IMR-90 (cell line): ENCODE data around the gene GTPBP8. TPM values are rescaled to one million over a fixed set of nuclear protein-coding genes. Genes with fewer than 3 reads are reported as not detected.

Source experiments
- ATAC-seq: fragments of 200-7000 bp; cut with Tn5 transposase; 2 replicates; pipeline ENCODE4 v1.9.1; 2020; ENCODE audit warnings: low read depth, mild to moderate bottlenecking, moderate library complexity
- BruUV-seq: library from RNA; stranded (reverse); fragments of 400-500 nt; replicated peaks from 2 replicates; lab custom pipeline; 2021; lab: Mats Ljungman, UMichigan
- CTCF ChIA-PET: fragments of 300-600 bp; formaldehyde crosslinking; extraction: SDS; loops from one replicate; lab custom pipeline; 2021; ENCODE audit warnings: antibody characterized with exemption; lab: Yijun Ruan, JAX
- POLR2A ChIA-PET: fragments of 300-600 bp; sonication (Branson Sonifier 250); formaldehyde crosslinking; loops from one replicate; lab custom pipeline; 2022; ENCODE audit warnings: antibody characterized with exemption; ENCODE audit not compliant: unreplicated experiment; lab: Charles Lee
- DNase-seq: peaks from one replicate; pipeline ENCODE4 v3.0.0; 2013
- H2AFZ ChIP-seq: replicated peaks from 2 replicates; pipeline ENCODE3; 2013; ENCODE audit warnings: low read length, mild to moderate bottlenecking; ENCODE audit not compliant: poor library complexity
- H2AK5ac ChIP-seq: 2 replicates; pipeline ENCODE4 v1.6.1; 2013; ENCODE audit warnings: low read depth, low read length, inconsistent platforms
- H2AK9ac ChIP-seq: replicated peaks from 2 replicates; pipeline ENCODE3; 2013; ENCODE audit warnings: mild to moderate bottlenecking, low read depth, low read length, moderate library complexity; ENCODE audit not compliant: poor library complexity
- H2BK120ac ChIP-seq: 2 replicates; pipeline ENCODE4 v1.6.1; 2013; ENCODE audit warnings: low read depth, low read length, inconsistent platforms
- H2BK15ac ChIP-seq: 3 replicates; pipeline ENCODE4 v1.6.1; 2013; ENCODE audit warnings: low read depth, low read length, inconsistent platforms
- H2BK20ac ChIP-seq: 2 replicates; pipeline ENCODE4 v1.6.1; 2013; ENCODE audit warnings: low read depth, mild to moderate bottlenecking, inconsistent platforms, low read length, moderate library complexity
- H2BK5ac ChIP-seq: 2 replicates; pipeline ENCODE4 v1.6.1; 2013; ENCODE audit warnings: mild to moderate bottlenecking, low read depth, low read length, inconsistent platforms; ENCODE audit not compliant: poor library complexity, severe bottlenecking
- H3K14ac ChIP-seq: replicated peaks from 2 replicates; pipeline ENCODE4 v1.6.1; 2013; ENCODE audit warnings: low read depth, low read length, inconsistent platforms
- H3K18ac ChIP-seq: 2 replicates; pipeline ENCODE4 v1.6.1; 2013; ENCODE audit warnings: low read depth, low read length, control low read depth
- H3K23ac ChIP-seq: 2 replicates; pipeline ENCODE4 v1.6.1; 2013; ENCODE audit warnings: low read depth, low read length, inconsistent platforms
- H3K27ac ChIP-seq: 2 replicates; pipeline ENCODE4 v1.5.1; 2013; ENCODE audit warnings: mild to moderate bottlenecking, control low read depth, low read length; ENCODE audit not compliant: insufficient read depth
- H3K27me3 ChIP-seq: 2 replicates; pipeline ENCODE4 v1.6.1; 2013; ENCODE audit warnings: low read length; ENCODE audit not compliant: control insufficient read depth, insufficient read depth
- H3K36me3 ChIP-seq: 2 replicates; pipeline ENCODE4 v1.6.1; 2013; ENCODE audit warnings: low read length, mixed read lengths; ENCODE audit not compliant: control insufficient read depth, insufficient read depth
- H3K4ac ChIP-seq: 2 replicates; pipeline ENCODE4 v1.6.1; 2013; ENCODE audit warnings: low read depth, low read length, inconsistent platforms
- H3K4me1 ChIP-seq: 2 replicates; pipeline ENCODE4 v1.6.1; 2013; ENCODE audit warnings: low read length, mixed read lengths; ENCODE audit not compliant: control insufficient read depth, insufficient read depth
- H3K4me2 ChIP-seq: 2 replicates; pipeline ENCODE4 v1.6.1; 2013; ENCODE audit warnings: low read depth, mild to moderate bottlenecking, control low read depth, low read length, moderate library complexity
- H3K4me3 ChIP-seq: 2 replicates; pipeline ENCODE4 v1.5.1; 2013; ENCODE audit warnings: low read depth, mild to moderate bottlenecking, control low read depth, low read length, moderate library complexity; ENCODE audit not compliant: insufficient read depth
- H3K56ac ChIP-seq: 2 replicates; pipeline ENCODE4 v1.6.1; 2013; ENCODE audit warnings: low read length, inconsistent platforms; ENCODE audit not compliant: insufficient read depth; ENCODE audit errors: extremely low read depth
- H3K79me1 ChIP-seq, 2 experiments: 2 replicates each; pipeline ENCODE4 v1.6.1; 2013; ENCODE audit warnings: low read length in 2 of 2, inconsistent platforms in 1 of 2, low read depth in 1 of 2
- H3K9ac ChIP-seq: 2 replicates; pipeline ENCODE4 v1.6.1; 2013; ENCODE audit warnings: low read depth, low read length, control low read depth
- H3K9me1 ChIP-seq: 2 replicates; pipeline ENCODE4 v1.6.1; 2013; ENCODE audit warnings: low read length, inconsistent platforms; ENCODE audit not compliant: insufficient read depth
- H3K9me3 ChIP-seq: 2 replicates; pipeline ENCODE4 v1.6.1; 2013; ENCODE audit warnings: low read length; ENCODE audit not compliant: control insufficient read depth, insufficient read depth
- H4K20me1 ChIP-seq: 2 replicates; pipeline ENCODE4 v1.6.1; 2013; ENCODE audit warnings: low read length, inconsistent platforms; ENCODE audit not compliant: insufficient read depth
- H4K5ac ChIP-seq: 2 replicates; pipeline ENCODE4 v1.6.1; 2013; ENCODE audit warnings: mild to moderate bottlenecking, low read depth, low read length, control low read depth
- H4K8ac ChIP-seq, 2 experiments: 2 replicates each; pipeline ENCODE4 v1.6.1; 2013; ENCODE audit warnings: low read depth in 2 of 2, low read length in 2 of 2, control low read depth in 1 of 2, inconsistent platforms in 1 of 2
- H4K91ac ChIP-seq: 2 replicates; pipeline ENCODE4 v1.6.1; 2013; ENCODE audit warnings: low read depth, low read length, inconsistent platforms; ENCODE audit not compliant: insufficient read depth
- BHLHE40 ChIP-seq: fragments of 150-350 bp; IDR thresholded peaks from 2 replicates; pipeline ENCODE4 v1.6.1; 2016; ENCODE audit warnings: mild to moderate bottlenecking, low read depth, low read length
- CEBPB ChIP-seq: IDR thresholded peaks from 2 replicates; pipeline ENCODE4 v1.6.1; 2012; ENCODE audit warnings: low read depth, low read length, improper control_type of control experiment
- CHD1 ChIP-seq: IDR thresholded peaks from 2 replicates; pipeline ENCODE4 v1.6.1; 2012; ENCODE audit warnings: low read depth, low read length, improper control_type of control experiment
- FOS ChIP-seq: fragments of 150-350 bp; IDR thresholded peaks from 2 replicates; pipeline ENCODE4 v1.6.1; 2016; ENCODE audit warnings: low read depth, low read length
- MAFK ChIP-seq: IDR thresholded peaks from 2 replicates; pipeline ENCODE4 v1.6.1; 2012; ENCODE audit warnings: low read depth, low read length, improper control_type of control experiment
- MAZ ChIP-seq: IDR thresholded peaks from 2 replicates; pipeline ENCODE4 v1.6.1; 2012; ENCODE audit warnings: low read depth, mild to moderate bottlenecking, low read length, improper control_type of control experiment, moderate library complexity, borderline replicate concordance
- MXI1 ChIP-seq: IDR thresholded peaks from 2 replicates; pipeline ENCODE4 v1.6.1; 2012; ENCODE audit warnings: low read depth, mild to moderate bottlenecking, low read length, moderate library complexity, borderline replicate concordance
- NFE2L2 ChIP-seq: fragments of 150-350 bp; IDR thresholded peaks from 2 replicates; pipeline ENCODE4 v1.6.1; 2016; ENCODE audit warnings: low read depth, mild to moderate bottlenecking, low read length
- POLR2A ChIP-seq: IDR thresholded peaks from 2 replicates; pipeline ENCODE4 v1.6.1; 2012; ENCODE audit warnings: mild to moderate bottlenecking, low read depth, low read length
- RAD21 ChIP-seq: IDR thresholded peaks from 2 replicates; pipeline ENCODE4 v1.6.1; 2012; ENCODE audit warnings: low read length, improper control_type of control experiment
- RCOR1 ChIP-seq: IDR thresholded peaks from 2 replicates; pipeline ENCODE4 v1.6.1; 2012; ENCODE audit warnings: mild to moderate bottlenecking, low read length, improper control_type of control experiment; ENCODE audit not compliant: insufficient replicate concordance
- RFX5 ChIP-seq: IDR thresholded peaks from 2 replicates; pipeline ENCODE4 v1.8.0; 2012; ENCODE audit warnings: low read depth, mild to moderate bottlenecking, low read length, moderate library complexity
- SMC3 ChIP-seq: fragments of 150-350 bp; IDR thresholded peaks from 2 replicates; pipeline ENCODE4 v1.6.1; 2016; ENCODE audit warnings: low read depth, mild to moderate bottlenecking, antibody characterized with exemption, low read length, moderate library complexity
- WGBS, 2 experiments: methylation state at CpG; one replicate each; pipeline versions ENCODE4 v1.1.5 to v1.1.7; 2013; ENCODE audit warnings: missing lambda C conversion rate in 2 of 2; ENCODE audit not compliant: insufficient read length in 1 of 2; ENCODE audit errors: extremely low coverage in 2 of 2; 5-methylcytosine and 5-hydroxymethylcytosine counted together
- dilution Hi-C: fragments of 300-500 bp; cut with HindIII; formaldehyde crosslinking; loops from one replicate; pipeline ENCODE4 v1.14.3; 2018; ENCODE audit warnings: low sequenced_read_pairs; ENCODE audit not compliant: unreplicated experiment
- in situ Hi-C: fragments of 300-500 bp; cut with MboI; formaldehyde crosslinking; loops from 3 replicates; pipeline ENCODE4 v1.14.3; 2019; ENCODE audit warnings: low sequenced_read_pairs, inconsistent platforms, mixed read lengths
- intact Hi-C: fragments of 100-400 bp; cut with micrococcal nuclease; formaldehyde crosslinking; loops from 2 replicates; pipeline ENCODE4 v1.10.0; 2022
- polyA plus RNA-seq, 3 experiments: library from polyadenylated mRNA; depleted of rRNA; stranded (reverse); fragments of >200 nt; gene quantifications; 2 replicates each; pipeline ENCODE4 v1.2.3, GENCODE V29; 2012; ENCODE audit warnings: low replicate concordance in 1 of 3
- total RNA-seq: library from RNA; depleted of rRNA; stranded (reverse); fragments of >200 nt; gene quantifications from 2 replicates; pipeline ENCODE4 v1.2.3, GENCODE V29; 2012
- TF ChIP-seq, protein P1 (sequence below): conservative IDR thresholded peaks from 2 replicates; pipeline ENCODE4 v1.5.1; 2012; ENCODE audit warnings: mild to moderate bottlenecking, low read depth, low read length, improper control_type of control experiment
- TF ChIP-seq, protein P2 (sequence below): fragments of 150-350 bp; IDR thresholded peaks from 2 replicates; pipeline ENCODE4 v1.6.1; 2017; ENCODE audit warnings: mild to moderate bottlenecking, antibody characterized with exemption, low read length, low read depth
- TF ChIP-seq, protein P3 (sequence below): fragments of 150-350 bp; IDR thresholded peaks from 2 replicates; pipeline ENCODE4 v1.6.1; 2016; ENCODE audit warnings: low read depth, mild to moderate bottlenecking, low read length, moderate library complexity, borderline replicate concordance

Gene GTPBP8
- total and polyA plus RNA-seq, 2 of the 4 experiments (the other 2 are of a cell fraction), result 15.4 to 23.9 TPM

DNA sequence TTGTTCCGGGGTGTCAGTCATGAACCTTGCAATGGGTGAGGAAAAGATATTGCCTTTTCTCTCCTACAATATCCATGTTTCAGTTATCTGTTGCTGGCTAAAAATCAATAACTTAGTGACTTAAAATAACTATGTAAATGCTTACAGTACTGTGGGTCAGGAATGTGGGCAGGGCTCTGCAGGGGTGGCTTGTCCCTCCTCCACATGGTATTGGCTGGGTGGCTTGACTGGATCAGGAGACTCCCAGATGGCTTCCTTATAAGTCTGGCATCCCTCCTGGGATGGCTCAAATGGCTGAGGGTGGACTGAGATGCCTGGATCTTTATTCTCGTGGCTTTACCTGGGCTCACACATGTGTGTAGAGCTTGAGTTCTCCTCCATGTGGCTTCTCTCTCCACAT, 47.5 kb downstream of the GTPBP8 start:
- Histone ChIP-seq H3K4me2 (no peak overlapping the region), H2BK15ac (no peak overlapping the region), H3K23ac (no peak overlapping the region), H2AK5ac (no peak overlapping the region), H2AFZ (no peak overlapping the region), H4K5ac (no peak overlapping the region), H3K27me3 (peaks cover 20% of the 10 kb centered on the region), H3K79me1 (no peaks in the 10 kb centered on the region), H4K20me1 (no peaks in the 10 kb centered on the region), H3K14ac (no peak overlapping the region), H3K9me3 (no peaks in the 10 kb centered on the region), H3K27ac (no peak overlapping the region), H2BK5ac (no peak overlapping the region), H2BK20ac (no peak overlapping the region), H2AK9ac (no peak overlapping the region), H4K91ac (no peak overlapping the region), H3K4me3 (no peak overlapping the region), H2BK120ac (no peak overlapping the region), H3K9ac (no peak overlapping the region), H3K4ac (no peak overlapping the region), H3K18ac (no peak overlapping the region), H3K9me1 (no peaks in the 10 kb centered on the region), H3K4me1 (no peaks in the 10 kb centered on the region), H3K36me3 (no peaks in the 10 kb centered on the region), H3K56ac (no peak overlapping the region), H4K8ac (no peak overlapping the region)
- DNase-seq (no peak), ATAC-seq (peak; percentile 60)
- no TSS peak for BruUV-seq
- WGBS, 2 experiments, result no CpG with 5 or more reads among the region's 2 CpGs
- intact Hi-C loops, result no loop called here
- dilution Hi-C loops, result no loop called here
- CTCF ChIA-PET, result no interaction called here
- no peak for TF ChIP-seq RAD21
- TF ChIP-seq POLR2A, result no peak
- TF ChIP-seq MXI1, result no peak
- TF ChIP-seq MAFK, result no peak
- TF ChIP-seq RFX5, result no peak
- TF ChIP-seq, protein P1, sequence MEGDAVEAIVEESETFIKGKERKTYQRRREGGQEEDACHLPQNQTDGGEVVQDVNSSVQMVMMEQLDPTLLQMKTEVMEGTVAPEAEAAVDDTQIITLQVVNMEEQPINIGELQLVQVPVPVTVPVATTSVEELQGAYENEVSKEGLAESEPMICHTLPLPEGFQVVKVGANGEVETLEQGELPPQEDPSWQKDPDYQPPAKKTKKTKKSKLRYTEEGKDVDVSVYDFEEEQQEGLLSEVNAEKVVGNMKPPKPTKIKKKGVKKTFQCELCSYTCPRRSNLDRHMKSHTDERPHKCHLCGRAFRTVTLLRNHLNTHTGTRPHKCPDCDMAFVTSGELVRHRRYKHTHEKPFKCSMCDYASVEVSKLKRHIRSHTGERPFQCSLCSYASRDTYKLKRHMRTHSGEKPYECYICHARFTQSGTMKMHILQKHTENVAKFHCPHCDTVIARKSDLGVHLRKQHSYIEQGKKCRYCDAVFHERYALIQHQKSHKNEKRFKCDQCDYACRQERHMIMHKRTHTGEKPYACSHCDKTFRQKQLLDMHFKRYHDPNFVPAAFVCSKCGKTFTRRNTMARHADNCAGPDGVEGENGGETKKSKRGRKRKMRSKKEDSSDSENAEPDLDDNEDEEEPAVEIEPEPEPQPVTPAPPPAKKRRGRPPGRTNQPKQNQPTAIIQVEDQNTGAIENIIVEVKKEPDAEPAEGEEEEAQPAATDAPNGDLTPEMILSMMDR, result no peak
- TF ChIP-seq CHD1, result no peak
- TF ChIP-seq RCOR1, result no peak
- no peak for TF ChIP-seq FOS
- TF ChIP-seq SMC3, result no peak
- no peak for TF ChIP-seq BHLHE40
- no peak for TF ChIP-seq CEBPB
- TF ChIP-seq MAZ, result no peak
- TF ChIP-seq, protein P2, sequence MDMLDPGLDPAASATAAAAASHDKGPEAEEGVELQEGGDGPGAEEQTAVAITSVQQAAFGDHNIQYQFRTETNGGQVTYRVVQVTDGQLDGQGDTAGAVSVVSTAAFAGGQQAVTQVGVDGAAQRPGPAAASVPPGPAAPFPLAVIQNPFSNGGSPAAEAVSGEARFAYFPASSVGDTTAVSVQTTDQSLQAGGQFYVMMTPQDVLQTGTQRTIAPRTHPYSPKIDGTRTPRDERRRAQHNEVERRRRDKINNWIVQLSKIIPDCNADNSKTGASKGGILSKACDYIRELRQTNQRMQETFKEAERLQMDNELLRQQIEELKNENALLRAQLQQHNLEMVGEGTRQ, result no peak
- TF ChIP-seq NFE2L2, result no peak
- TF ChIP-seq, protein P3, sequence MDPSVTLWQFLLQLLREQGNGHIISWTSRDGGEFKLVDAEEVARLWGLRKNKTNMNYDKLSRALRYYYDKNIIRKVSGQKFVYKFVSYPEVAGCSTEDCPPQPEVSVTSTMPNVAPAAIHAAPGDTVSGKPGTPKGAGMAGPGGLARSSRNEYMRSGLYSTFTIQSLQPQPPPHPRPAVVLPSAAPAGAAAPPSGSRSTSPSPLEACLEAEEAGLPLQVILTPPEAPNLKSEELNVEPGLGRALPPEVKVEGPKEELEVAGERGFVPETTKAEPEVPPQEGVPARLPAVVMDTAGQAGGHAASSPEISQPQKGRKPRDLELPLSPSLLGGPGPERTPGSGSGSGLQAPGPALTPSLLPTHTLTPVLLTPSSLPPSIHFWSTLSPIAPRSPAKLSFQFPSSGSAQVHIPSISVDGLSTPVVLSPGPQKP, result no peak
- in situ Hi-C loops, result no loop called here
- POLR2A ChIA-PET, result no interaction called here
